Measurements from ENCODE around the gene SYNM.

Gene SYNM

DNA sequence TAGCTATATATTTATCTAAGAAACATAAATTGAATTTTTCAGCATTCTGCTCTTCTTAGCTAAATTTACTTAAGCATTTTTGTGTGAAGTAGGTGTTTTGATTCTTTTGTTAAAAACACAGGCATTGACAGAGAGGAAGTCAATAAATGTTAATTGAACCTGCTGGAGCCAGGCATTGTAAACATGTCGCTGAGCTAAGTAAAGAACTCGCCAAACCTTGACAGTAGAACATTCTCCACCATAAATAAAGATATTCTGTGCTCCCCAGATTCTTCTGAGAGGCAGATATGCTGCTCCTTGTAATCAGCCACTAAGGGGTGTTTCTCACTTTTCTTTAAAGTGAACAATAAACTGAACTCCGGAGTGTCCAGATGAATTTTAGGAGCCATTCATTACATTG, 38.4 kb downstream of the SYNM start:
- TF ChIP-seq, protein P1, sequence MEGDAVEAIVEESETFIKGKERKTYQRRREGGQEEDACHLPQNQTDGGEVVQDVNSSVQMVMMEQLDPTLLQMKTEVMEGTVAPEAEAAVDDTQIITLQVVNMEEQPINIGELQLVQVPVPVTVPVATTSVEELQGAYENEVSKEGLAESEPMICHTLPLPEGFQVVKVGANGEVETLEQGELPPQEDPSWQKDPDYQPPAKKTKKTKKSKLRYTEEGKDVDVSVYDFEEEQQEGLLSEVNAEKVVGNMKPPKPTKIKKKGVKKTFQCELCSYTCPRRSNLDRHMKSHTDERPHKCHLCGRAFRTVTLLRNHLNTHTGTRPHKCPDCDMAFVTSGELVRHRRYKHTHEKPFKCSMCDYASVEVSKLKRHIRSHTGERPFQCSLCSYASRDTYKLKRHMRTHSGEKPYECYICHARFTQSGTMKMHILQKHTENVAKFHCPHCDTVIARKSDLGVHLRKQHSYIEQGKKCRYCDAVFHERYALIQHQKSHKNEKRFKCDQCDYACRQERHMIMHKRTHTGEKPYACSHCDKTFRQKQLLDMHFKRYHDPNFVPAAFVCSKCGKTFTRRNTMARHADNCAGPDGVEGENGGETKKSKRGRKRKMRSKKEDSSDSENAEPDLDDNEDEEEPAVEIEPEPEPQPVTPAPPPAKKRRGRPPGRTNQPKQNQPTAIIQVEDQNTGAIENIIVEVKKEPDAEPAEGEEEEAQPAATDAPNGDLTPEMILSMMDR (IDR thresholded peaks at IDR 0.05; ENCODE audit: insufficient read depth, low read depth, low read length, missing control alignments), result no peak
- no peak for DNase-seq (ENCODE audit: low read depth)
- no peak overlapping the region for H3K4me3 ChIP-seq (ENCODE audit: low read length)

DNA sequence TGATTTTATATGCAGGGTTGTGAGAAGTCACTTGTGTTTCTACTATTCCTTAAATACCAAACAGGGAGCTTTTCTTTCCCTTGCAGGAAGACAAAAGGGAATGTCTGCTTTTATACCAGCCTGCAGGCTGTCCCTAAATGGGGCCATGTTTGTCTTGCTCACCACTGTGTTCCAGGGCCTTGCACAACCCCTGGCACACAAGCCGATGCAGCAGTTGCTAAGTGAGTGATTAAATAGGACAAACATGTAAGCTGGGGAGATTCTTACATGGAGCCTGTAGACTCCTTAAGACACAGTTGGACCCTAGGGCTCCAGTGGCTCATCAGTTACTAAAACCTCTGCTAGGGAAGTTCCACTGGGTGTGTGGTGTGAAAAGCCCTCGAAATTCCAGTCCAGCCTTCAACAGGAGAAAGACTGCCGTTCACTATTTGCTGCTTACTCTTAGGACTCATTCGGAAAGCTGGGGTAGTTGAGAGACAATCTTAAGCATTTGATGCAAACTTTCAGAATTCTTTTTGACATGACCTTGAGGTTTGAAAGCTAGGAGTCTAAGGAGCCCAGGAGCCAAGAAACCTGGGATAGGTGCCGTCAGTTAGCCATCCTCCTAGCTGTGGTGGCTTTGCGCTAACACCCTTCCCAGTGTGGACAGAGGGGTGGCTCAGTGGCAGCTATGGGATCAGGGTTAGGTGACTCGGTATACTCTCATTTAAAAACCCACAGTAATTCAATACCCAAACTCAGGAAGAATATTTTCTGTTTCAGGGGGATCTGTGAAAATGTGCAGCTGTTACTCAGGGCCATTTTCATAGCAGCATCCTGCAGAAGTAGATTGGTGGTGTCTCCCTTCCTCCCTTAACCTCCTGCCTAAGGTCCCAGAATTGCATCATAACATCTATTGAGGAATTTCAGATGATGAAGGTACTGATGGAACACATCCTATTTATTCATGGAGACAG, 39.1 kb downstream of the SYNM start:
- peak; percentile 89 for DNase-seq (ENCODE audit: low read depth)
- TF ChIP-seq, protein P1 (IDR thresholded peaks at IDR 0.05; ENCODE audit: insufficient read depth, low read depth, low read length, missing control alignments), result no peak
- H3K4me3 ChIP-seq (ENCODE audit: low read length), result no peak overlapping the region

DNA sequence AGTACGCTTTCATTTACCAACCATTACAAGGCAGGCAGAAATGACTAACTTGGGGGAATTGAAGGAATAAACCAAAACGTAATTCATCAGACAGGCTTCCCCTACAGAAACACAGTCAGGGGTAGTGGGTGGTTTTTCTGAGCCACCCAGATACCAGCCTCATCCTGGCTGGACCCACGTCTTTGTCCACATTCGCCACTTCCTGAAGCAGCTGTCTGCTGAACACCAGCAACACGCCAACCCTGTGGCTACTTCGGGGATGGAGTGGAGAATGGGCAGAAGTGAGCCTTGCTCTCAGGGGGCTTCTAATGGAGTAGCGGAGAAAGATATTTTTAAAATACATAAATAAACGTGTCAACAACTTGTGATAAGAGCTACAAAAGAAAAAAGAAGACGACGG, 40.1 kb downstream of the SYNM start:
- no peak overlapping the region for H3K4me3 ChIP-seq (ENCODE audit: low read length)
- TF ChIP-seq, protein P1 (IDR thresholded peaks at IDR 0.05; ENCODE audit: insufficient read depth, low read depth, low read length, missing control alignments), result no peak
- DNase-seq (ENCODE audit: low read depth), result no peak

DNA sequence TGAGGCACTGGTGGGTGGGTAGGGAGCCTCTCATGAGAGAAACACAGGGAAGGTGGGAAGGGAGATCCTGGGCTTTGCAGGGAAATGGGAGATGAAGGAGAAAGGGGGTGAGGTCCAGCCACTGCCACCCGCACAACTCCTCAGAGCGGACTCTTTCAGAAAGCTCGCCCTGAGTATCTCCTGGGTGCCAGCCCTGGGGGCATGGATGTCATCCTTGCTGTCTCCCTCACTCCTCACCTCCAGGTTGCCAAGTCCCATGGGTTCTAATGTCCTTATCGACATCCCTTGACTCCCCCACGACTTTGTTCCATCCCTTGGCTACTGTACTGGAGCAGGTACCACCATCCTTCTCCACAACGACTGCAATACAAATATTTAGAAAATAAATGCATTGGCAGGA, 40.9 kb downstream of the SYNM start:
- TF ChIP-seq, protein P1 (IDR thresholded peaks at IDR 0.05; ENCODE audit: insufficient read depth, low read depth, low read length, missing control alignments), result no peak
- no peak for DNase-seq (ENCODE audit: low read depth)
- H3K4me3 ChIP-seq (ENCODE audit: low read length), result no peak overlapping the region

DNA sequence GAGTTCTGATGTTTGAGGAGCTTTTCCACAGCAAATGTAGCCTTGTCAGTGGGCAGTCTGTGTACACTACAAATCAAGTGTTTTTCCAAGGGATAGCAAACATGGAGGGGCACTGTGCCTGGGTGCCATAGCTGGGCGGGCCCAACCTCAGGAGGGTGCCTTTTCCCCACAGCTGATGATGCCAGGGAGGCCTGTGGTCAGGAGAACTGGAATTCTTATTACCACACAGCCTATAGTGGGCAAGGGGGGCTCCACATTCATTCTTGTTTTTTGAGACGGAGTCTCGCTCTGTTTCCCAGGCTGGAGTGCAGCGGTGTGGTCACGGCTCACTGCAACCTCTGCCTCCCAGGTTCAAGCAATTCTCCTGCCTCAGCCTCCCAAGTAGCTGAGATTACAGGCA, 41.8 kb downstream of the SYNM start:
- H3K4me3 ChIP-seq (ENCODE audit: low read length), result no peak overlapping the region
- TF ChIP-seq, protein P1 (IDR thresholded peaks at IDR 0.05; ENCODE audit: insufficient read depth, low read depth, low read length, missing control alignments), result no peak
- no peak for DNase-seq (ENCODE audit: low read depth)

DNA sequence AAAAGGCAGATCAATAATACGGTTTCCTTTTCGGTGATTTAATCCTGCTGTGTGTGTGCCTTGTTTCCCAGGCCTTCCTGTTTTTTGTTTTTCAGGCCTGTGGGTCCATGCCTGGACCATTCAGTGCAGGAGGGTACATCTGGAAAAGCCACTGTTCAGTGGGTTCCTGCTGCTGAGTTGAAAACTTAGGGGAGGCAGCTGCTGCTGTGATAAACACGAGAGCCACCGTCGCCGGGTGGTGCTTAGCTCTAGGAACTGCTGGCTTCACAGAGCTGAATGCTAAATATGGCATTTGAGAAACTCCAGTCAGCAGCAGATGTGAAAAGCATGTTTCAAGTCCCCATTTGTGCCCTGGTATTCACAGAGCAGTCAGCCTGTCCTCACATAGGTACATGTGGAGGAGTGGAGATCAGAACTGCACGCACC, 44.0 kb downstream of the SYNM start:
- no peak for DNase-seq (ENCODE audit: low read depth)
- H3K4me3 ChIP-seq (ENCODE audit: low read length), result no peak overlapping the region
- TF ChIP-seq, protein P1 (IDR thresholded peaks at IDR 0.05; ENCODE audit: insufficient read depth, low read depth, low read length, missing control alignments), result no peak
